K562 (cell line): ENCODE measurements around the gene BCAS1. TPM values are rescaled to one million over a fixed set of nuclear protein-coding genes. Genes with fewer than 3 reads are reported as not detected.

ENCODE experiments used
- RBM34 ChIP-seq: fragments of 200-400 bp; formaldehyde crosslinking; IDR thresholded peaks from 2 replicates; pipeline ENCODE4 v1.6.1; 2018; ENCODE audit warnings: low read length, borderline replicate concordance; ENCODE audit not compliant: insufficient read depth
- XRCC3 ChIP-seq: fragments of 450-650 bp; IDR thresholded peaks from 2 replicates; pipeline ENCODE4 v1.6.1; 2017; ENCODE audit warnings: mild to moderate bottlenecking, moderate library complexity
- polyA plus RNA-seq, 8 experiments: library from polyadenylated mRNA; depleted of rRNA in 4 of 8; stranded (reverse) in 5 of 8; unstranded in 3 of 8; fragments of >200 nt; fragmentation: Nextera tagmentation in 2 of 8; fragmentation: Illumina TruSeq in 1 of 8; extraction: Ambion mirVana in 2 of 8; extraction: Trizol in 1 of 8; gene quantifications; 2 replicates each; pipeline versions ENCODE4 v1.2.1 to v1.2.3, GENCODE V29; 2011 to 2014; ENCODE audit warnings: inconsistent platforms in 1 of 8, missing spikeins in 1 of 8
- total RNA-seq, 7 experiments: library from RNA; depleted of rRNA in 6 of 7; stranded (reverse); fragments of >200 nt in 6 of 7; fragmentation: Illumina TruSeq in 2 of 7; extraction: Trizol in 2 of 7; gene quantifications; 2 replicates each; pipeline versions ENCODE4 v1.2.1 to v1.2.3, GENCODE V29; 2011 to 2021; ENCODE audit warnings: low replicate concordance in 1 of 7
- TF ChIP-seq, protein P1 (sequence below), 2 experiments: fragments of 450-650 bp in 1 of 2; sonication (generic) in 1 of 2; formaldehyde crosslinking in 1 of 2; IDR thresholded peaks; 2 replicates each; pipeline versions ENCODE4 v1.7.1 to v1.9.0; 2016 to 2022; ENCODE audit warnings: inconsistent platforms in 1 of 2, mild to moderate bottlenecking in 1 of 2, missing genetic modification reagents in 1 of 2

BCAS1 gene
- total and polyA plus RNA-seq, 9 of the 15 experiments (the other 6 are each of a cell fraction or from before 2014, with no cell fraction given), result 0.18 to 2.3 (median 0.93) TPM

- TF ChIP-seq, protein P1, sequence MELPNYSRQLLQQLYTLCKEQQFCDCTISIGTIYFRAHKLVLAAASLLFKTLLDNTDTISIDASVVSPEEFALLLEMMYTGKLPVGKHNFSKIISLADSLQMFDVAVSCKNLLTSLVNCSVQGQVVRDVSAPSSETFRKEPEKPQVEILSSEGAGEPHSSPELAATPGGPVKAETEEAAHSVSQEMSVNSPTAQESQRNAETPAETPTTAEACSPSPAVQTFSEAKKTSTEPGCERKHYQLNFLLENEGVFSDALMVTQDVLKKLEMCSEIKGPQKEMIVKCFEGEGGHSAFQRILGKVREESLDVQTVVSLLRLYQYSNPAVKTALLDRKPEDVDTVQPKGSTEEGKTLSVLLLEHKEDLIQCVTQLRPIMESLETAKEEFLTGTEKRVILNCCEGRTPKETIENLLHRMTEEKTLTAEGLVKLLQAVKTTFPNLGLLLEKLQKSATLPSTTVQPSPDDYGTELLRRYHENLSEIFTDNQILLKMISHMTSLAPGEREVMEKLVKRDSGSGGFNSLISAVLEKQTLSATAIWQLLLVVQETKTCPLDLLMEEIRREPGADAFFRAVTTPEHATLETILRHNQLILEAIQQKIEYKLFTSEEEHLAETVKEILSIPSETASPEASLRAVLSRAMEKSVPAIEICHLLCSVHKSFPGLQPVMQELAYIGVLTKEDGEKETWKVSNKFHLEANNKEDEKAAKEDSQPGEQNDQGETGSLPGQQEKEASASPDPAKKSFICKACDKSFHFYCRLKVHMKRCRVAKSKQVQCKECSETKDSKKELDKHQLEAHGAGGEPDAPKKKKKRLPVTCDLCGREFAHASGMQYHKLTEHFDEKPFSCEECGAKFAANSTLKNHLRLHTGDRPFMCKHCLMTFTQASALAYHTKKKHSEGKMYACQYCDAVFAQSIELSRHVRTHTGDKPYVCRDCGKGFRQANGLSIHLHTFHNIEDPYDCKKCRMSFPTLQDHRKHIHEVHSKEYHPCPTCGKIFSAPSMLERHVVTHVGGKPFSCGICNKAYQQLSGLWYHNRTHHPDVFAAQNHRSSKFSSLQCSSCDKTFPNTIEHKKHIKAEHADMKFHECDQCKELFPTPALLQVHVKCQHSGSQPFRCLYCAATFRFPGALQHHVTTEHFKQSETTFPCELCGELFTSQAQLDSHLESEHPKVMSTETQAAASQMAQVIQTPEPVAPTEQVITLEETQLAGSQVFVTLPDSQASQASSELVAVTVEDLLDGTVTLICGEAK (IDR thresholded peaks at IDR 0.05), result peak; percentile 83
- TF ChIP-seq, protein P1 (CRISPR knock-in tag; IDR thresholded peaks at IDR 0.05), result 0 out of 2 replicates have a peak, but pooled peaks have one; percentile 28
- TF ChIP-seq XRCC3 (no peak), RBM34 (no peak)
Measured at GRCh38 chr20:53950578-53950977, 119.8 kb downstream of the BCAS1 start (continued).
